Measurements from ENCODE around the gene NPRL2.

NPRL2 gene

GRCh38 chr3:50303013-50303815 is 47.4 kb downstream of the NPRL2 start, which contains the start of gene HYAL1:
Gene HYAL1 (minus strand): TSS chr3:50303574. CDS start chr3:50302956, 618 bp downstream.
- no peak for DNase-seq

DNA sequence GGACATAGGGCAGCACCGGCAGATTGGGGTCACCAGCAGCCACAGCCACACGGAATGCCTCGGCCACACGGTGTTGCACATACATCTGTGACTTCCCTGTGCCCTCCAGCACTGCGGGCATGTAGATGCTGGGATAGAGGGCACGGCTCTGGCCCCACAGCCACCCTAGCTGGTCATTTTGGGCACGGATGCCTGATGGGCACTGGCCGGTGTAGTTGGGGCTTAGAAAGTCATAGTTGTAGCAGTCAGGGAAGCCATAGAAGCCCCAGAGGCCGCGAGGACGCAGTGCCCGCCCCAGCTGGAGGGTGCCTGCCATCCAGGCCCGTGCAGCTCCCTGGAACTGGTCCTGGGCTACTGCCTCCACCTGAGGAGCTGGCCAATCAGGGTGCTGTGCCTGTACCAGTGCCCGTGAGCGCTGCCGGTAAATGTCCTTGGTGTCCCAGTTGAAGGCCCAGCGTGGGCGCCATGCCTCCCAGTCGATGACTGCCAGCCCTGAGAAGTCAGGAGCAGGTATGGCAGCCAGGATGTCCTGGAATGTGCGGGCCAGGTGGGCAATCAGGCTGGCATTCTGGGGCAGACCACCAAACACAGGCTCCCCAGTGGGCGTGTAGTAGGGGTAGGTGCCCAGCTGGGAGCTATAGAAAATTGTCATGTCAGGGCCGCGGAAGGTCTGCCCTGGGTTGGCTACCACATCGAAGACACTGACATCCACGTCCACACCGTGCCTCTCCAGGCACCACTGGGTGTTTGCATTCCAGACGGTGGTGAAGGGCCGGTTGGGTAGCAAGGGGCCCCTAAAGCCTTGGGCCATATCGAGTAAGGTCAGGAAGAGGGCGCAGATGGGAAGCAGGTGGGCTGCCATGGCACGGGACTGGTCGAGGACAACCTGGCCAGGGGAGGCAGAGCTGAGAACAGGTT is 48.2 kb downstream of the NPRL2 start:
- no peak for DNase-seq

- no peak for DNase-seq
These were observed 49.8 kb downstream of the NPRL2 start for GRCh38 chr3:50300681-50301254.

DNA sequence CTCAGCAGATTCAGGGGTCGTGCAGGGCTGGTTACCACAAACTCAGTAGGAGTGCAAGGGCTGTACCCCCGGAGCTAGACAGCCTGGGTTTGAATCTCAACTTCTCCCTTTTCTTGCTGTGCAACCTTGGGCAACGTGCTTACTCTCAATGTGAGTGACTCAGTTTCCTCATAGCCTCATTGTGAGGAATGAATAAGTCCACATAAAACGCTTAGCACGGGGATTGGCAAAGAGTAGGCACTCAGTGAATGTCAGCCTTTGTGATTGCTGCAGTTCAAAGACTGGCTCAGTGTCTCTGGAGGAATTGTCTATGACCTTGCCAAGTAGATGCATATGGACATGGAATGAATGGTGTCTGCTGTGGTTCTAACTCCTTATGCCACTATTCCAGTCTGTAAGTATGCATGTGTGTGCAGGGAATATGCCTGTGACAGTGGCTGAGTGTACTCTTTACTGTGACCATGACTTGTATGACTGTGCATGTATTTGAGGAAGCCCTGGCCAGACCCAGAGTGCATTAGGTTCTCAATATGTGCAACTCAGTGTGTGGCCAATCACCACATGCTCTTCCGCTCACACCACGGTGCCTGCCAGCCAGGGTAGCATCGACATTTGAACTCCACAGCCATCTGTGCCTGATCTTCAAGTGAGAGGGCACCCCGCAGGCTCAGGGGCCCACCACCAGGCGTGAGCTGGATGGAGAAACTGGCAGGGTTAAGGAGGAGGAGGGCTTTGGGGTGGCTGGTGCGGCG is 50.5 kb downstream of the NPRL2 start:
- no peak for DNase-seq

GRCh38 chr3:50299638-50299928 is 51.0 kb downstream of the NPRL2 start:
- no peak for DNase-seq

GRCh38 chr3:50298836-50299637 is 51.5 kb downstream of the NPRL2 start, which contains the start of the genes HYAL3 and NAA80:
Gene HYAL3 (minus strand): TSS chr3:50299405. CDS start chr3:50295602, 3,803 bp downstream.
Gene NAA80 (minus strand): TSS chr3:50299405. CDS start chr3:50297463, 1,942 bp downstream.
- DNase-seq = peak; percentile 100

DNA sequence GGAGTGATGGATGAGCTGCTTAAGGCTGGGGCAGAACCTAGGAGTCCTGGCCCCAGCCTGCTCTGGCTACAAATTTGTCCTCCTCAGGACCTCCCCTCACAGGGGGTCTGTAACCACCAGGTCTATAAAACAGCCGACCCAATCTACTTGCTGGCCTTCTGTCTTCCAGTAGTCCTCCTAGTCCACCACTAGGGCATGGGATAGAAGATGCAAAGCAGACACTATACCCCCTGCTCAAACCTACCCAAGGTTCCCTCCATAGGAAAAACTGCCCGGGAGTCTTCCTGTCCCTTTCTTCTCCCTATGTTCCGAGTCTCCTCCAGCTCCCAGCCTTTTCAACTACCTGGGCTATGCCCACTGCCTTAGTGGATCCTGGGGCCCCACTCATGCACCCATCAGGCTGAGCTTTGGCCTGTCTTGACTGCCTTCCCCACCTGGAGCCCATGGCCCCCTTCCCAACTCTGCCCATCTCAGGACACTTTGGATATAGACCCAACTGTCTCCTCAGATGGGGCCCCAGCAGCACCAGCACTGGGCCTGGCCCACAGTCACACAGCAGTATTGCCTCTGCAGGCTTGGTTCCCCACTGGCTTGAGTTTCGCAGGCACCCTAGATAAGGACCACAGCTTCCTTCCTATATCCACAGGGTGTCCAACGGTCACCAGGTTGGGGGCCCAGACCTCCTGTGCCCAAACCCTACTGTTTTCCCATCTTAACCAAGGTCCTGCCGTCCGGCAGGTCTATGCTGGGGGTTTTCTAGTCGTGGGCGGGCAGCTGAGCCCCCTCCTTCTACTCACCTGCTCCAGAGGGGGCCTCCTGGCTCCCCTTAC is 52.5 kb downstream of the NPRL2 start:
- DNase-seq = no peak

DNA sequence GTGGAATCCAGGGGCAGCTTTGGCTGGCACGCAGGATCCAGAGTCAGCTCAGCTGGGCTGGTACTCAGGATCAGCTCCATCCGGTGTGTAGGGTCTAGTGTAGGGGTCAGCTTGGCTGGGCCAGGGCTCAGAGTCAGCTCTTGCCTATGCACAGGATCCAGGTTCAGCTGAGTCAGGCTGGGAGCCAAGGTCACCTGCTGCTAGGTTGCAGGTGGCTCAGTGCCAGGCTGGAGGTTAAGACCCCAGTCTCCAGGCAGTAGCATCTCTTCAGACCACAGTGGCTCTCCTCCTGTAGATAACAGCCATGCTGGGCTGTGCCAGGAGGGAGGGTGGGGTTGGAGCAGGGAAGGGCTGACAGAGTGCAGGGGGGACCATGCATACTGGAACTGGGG is 53.2 kb downstream of the NPRL2 start:
- DNase-seq = no peak

All from CD4-positive, alpha-beta T cell treated with Interleukin-6 for 4 hours (primary cell).